NCI-H1694 treated with DMSO at 0.1 percent for 48 hours (cell line): ENCODE data around the gene CRYBA1.
"Not testable (repeated sequence)": the region's sequence is repeated elsewhere in the genome, so short reads cannot be mapped to it uniquely, and the experiment has no call there.

Source experiments
- DNase-seq: peaks from one replicate; lab custom pipeline; 2025; lab: John Stamatoyannopoulos, UW

Gene CRYBA1, protein sequence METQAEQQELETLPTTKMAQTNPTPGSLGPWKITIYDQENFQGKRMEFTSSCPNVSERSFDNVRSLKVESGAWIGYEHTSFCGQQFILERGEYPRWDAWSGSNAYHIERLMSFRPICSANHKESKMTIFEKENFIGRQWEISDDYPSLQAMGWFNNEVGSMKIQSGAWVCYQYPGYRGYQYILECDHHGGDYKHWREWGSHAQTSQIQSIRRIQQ

DNA sequence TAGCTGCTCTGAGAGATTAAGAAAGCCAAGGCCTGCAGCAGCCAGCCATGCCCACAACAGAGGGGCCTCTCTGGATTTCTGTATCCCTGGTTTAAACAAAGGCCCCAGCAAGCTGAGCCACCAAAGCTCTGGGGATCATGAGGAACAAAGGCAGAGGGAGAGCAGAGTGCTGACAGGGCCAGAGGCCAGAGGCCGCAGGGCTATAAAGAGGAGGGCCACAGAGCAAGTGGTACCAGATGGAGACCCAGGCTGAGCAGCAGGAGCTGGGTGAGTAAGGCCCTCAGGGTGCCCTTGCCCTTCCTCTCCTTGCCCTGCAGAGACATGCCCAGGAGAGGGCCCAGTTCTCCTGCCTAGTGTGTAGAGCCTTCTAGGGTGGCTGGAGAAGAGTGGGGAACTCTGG is at the start of gene CRYBA1:
CRYBA1 (plus strand) TSS at position 232 of the 400 bp plus-strand sequence; CDS start at position 237, 5 bp downstream.
- no peak for DNase-seq

DNA sequence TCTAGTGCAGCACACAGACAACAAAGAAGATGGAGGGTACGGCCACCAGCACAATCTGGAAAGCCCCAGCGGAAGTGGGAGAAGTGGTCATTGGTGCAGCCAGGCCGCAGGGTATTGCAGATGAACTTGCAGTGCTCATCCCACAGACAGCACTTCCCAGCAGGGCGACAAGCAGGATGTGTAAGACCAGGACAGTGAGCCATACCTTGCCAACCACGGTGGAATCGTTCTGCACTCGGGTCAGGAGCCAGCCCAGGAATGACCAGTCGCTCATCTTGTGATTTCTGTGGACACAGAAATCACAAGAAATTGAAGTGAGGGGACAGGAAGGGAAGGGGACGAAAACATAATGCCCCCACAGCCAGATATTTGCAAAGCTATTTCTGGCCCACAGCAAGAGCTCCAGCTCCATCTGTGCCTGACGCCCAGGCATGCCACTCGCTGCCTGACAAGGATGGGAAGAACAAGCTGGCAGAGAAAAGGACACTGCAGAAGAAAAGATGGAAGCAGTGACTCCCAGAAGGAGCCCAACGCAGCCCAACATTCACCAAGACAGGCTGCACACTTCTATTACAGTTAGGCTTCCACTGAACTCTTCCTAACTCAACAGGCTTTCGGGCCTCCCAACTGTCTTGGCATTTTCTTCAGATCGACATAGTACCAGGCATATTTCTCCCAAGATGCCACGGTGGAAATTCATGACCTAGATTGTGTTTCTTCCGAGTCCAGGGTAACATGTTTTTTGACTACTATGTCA is 49.0 kb upstream of the CRYBA1 start:
- no peak for DNase-seq

DNA sequence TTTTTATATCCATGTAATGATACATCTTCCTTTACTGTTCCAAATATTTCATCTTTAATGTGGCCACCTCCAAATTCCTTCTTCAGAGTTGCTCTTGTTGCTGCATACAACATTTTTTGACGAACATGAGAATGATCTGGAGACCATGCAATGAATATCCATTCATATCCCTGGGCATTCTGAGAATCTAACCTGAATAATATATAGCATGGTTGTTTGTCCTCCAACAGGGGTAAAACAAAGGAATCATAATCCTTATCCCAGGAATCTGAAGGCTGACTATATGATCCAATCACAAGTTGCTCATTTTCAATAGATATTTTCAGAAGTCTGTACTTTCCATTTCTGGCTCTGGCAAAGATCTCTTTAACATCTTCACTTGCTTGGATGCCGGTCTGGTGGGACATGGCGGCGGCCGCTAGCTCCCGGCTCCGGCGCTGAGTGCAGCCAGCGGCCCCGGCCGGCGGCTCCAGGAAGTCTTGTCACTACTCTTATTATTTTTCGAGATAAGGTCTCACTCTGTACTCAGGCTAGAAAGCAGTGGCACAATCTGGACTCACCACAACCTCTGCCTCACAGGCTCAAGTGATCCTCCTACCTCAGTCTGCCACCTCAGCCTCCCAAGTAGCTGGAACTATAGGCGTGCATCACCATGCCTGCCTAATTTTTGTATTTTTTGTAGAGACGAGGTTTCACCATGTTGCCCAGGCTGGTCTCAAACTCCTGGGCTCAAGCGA is 42.4 kb upstream of the CRYBA1 start:
- DNase-seq, result not testable (repeated sequence)

DNA sequence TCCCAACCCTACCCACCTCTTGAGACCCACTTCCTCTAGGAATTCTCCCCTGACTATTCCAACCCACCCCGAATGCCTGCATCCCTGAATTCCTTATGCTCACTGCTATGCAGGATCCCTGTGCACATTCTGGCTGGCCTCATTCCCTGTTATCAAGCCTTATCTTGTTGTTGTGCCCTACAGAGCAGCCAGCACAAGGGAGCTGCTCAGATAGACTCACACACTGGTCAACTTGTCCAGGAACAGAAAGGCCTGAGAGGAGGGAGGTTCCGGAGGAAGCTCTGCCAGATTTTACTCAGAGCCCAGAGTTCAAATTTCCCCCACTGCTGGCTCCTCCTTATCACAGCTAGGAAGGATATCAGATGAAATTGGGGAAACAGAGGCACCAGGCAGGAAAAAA is 41.6 kb upstream of the CRYBA1 start:
- no peak for DNase-seq

DNA sequence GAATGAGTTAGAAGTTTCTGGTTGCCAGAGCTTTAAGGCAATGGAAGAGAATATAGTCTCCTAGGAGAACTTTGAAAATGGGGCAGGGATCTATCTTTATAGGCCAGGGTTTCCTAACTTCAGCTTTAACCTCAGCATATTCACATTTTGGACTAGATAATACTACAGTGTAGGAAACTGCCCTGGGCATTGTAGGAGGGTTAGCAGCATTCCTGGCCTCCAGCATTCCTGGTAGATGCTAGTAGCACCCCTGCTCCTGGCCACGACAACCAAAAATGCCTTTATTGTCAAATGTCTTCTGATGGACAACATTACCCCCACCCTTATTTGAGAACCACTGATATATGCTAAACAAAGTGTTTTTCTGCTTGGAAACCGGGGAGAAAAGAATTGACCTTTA is 38.7 kb upstream of the CRYBA1 start:
- no peak for DNase-seq

DNA sequence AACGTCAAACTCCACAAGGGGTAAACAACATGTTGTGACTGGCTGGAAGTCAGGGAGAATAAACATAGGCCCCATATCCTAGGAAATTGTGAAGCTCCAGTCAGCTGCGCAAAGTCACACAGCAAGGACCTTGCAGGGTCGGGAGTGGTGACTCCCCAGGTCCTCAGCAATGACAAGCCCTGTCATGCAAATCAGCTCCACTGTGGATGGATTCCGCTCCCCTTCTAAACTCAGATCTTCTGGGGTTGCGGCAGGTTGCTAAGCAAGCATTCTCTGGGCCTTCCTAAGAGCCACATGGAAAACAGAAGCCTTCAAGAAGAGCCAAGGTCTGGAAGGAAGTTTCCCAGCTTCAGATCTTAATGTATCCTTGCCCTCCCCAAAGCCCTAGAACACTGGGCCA is 37.6 kb upstream of the CRYBA1 start:
- DNase-seq, result no peak

DNA sequence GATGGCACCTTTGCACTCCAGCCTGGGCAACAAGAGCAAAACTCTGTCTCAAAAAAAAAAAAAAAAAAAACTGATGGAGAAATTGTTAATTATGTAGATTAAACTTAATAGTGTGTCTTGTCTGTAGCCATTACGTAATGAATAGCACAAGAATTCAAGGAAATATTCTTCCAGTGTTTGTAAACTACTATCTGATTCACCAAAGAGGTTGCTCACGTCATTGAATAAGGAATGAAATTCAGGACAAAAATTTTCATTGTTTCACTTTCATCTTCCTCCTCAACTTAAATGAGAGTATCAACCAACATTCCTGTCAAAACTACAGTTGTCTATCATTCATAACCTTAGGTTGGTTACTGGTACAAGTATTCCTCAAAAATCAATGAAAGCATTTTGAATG is 35.8 kb upstream of the CRYBA1 start:
- DNase-seq, result no peak

DNA sequence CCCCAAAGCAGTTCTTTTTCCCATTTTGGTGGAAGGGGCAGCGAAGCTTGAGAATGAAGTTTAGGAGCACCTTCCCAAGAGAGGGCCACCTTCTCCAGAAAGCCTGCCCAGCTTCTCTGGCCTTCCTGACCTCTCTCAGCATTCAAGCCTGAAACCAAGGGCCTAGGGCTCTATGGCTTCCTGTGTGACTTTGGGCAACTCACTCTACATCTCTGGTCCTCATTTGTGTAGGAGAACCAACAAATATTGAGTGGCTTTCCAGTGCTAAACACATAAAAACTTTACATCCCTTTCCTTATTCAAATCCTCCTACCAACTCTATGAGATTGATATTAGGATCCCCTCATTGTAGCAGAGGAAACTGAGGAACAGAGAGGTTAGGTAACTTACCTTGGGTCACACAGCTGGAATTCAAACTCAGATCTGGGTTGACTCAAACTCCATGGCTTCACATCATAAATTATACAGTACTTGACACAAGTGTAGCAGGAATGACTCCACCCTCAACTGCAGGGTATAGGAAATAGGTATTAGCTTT is 34.5 kb upstream of the CRYBA1 start:
- no peak for DNase-seq

DNA sequence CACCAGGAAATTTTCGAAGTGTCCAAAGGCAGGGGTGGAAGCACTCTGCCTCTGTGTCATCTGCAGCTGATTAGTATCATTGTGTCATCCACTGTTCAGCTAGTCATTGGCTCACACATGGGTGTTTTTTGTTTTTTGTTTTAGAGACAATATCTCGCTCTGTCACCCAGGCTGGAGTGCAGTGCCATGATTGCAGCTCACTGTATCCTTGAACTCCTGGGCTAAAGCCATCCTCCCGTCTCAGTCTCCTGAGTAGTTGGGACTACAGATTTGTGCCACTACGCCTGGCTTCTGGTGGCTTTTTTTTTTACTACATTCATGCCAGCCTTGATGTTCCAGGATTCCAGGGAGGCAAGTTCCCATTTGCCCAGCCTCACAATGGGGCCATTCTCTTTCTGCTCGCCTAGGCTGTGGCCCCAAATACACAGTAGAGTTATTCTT is 34.0 kb upstream of the CRYBA1 start:
- no peak for DNase-seq

DNA sequence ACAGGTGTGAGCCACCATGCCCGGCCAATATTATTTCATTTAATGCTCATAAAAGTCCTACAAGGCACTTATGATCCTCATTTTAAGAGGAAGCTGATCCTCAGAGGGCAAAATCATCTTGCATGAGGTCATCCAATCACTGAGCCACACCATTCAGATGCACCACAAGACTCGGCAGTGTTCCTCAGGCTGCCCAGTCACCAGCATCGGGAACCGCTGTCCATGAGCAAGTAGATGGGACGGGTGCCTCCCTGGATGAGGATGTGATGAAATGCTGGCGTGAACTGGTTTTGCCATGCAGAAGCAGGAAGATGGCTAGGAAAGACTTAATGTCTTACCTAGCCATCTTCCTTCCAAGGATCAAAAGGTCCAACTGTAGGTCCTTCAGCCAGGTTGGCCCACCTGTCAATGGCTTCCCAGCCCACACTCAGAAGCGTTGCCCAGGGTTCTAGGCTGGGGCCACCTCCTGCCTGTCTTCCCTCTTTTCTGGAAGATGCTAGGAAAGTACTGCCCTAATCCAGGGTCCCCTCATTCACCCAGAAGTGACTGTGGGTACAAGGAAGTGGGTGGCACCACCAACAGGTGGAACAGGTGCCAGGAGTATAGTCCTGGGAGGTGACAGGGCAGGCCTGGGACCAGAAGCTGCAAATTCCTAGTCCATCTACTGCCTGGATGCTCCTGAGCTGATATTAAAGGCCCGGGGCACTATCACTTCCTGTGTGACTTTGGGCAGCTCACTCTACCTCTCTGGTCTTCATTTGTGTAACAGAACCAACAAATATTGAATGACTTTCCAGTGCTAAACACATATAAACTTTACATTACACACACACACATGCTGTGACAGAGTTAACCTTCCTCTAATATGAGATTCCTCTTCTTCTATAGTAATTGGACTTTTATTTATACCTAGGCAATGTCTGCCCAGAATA is 32.2 kb upstream of the CRYBA1 start:
- DNase-seq, result no peak

DNA sequence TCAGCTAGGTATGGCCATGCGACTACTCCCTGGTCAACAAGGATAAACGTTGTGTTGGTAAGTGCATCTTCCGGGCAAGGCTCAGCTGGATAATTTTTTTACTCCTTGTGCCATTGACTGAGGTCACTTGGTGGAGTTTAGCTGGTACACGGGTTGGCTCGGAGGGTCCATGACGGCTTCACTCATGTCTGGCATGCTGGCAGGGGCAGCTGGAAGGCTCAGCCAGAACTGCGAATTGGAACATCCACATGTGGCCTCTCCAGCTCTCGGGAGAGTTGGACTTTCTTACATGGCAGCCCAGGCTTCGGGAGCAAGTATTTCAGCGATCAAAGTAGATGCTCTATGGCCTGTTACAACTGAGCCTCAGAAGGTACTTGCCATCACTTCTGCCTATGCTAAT is 31.5 kb upstream of the CRYBA1 start:
- no peak for DNase-seq

DNA sequence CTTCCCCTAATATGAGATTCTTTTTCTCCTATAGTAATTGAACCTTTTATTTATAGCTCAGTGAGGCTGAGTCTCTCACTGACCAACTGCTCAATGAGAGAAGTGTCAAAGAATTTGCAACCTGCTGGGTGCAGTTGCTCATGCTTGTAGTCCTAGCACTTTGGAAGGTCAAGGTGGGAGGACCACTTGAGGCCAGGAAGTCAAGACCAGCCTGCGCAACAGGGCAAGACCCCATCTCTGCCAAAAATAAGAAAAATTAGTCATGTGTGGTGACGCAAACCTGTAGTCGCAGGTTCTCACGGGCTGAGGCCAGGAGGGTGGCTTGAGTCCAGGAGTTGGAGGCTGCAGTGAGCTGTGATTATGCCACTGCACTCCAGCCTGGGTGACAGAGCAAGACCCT is 30.9 kb upstream of the CRYBA1 start:
- no peak for DNase-seq

DNA sequence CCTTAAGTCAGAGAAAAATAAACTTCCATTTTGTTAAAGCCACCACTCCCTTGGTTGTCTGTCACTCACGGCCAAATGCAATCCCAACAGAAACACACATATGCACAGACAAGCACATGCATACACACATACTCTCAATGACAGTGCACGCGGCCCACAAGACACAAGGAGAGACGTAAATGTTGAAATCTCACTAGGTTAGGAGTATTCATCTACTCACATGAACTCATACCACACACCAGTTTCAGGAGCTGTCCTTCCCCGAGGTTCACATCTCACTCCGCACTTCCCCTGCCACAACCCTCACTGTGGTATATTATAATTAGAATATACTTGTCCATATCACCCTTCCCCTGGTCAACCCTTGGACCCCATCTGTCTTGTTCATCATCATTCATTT is 30.5 kb upstream of the CRYBA1 start:
- no peak for DNase-seq

DNA sequence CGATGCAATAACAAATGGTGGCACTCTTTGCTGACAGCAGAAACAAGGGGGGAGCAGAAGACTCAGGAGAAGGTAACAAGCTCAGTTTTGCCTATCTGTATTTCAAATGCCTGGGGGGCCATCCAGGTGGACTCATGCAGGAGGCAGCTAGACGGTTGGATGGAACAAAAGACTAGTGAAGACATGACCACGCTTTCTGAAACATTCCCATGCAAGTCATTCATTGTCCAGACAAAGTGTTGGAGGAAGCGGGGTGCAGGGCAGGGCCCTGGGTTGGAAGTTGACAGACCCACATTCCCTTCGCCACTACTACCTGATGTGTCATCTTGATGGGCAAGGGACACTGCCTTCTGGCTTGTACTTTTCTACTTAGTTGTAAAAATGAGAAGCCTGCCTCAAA is 29.8 kb upstream of the CRYBA1 start:
- DNase-seq, result no peak

DNA sequence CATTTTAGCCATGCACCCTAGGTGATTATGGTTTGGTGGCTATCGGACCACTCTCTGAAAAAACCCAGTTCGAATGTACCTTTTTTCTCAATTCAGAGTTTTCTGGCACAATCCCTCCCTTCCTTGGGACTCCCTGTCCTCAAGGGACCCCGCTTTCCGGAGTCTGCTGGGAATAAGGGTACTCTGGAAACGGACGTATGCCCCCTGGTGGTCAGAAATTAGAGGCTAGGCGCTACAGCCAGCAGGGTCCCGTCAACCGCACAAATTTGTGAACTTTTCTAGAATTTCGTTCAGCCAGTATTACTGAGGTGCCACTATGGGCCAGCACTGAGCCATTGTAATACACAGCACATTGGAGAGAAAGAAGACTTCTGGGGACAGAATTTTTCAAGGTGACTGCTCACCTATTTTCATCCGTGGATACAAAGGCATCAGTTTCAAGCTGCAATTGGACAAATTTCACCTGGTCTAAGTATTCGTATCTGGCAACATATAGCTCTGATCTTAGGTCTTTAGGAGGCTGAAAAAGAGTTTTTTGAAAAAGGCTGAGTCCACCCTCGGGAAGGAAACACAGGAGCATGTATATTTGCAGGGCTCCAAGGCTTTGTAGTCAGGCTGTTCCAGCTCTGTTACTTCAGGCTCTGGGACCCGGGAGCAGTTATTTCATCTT is 27.1 kb upstream of the CRYBA1 start:
- peak; percentile 82 for DNase-seq

DNA sequence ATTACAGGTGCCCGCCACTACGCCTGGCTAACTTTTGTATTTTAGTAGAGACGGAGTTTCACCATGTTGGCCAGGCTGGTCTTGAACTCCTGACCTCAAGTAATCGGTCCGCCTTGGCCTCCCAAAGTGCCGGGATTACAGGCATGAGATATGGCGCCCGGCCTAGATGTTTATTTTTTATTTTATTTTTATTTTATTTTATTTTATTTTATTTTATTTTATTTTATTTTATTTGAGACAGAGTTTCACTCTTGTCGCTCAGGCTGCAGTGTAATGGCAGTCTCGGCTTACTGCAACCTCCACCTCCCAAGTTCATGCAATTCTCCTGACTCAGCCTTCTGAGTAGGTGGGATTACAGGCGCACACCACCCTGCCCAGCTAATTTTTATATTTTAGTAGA is 25.3 kb upstream of the CRYBA1 start:
- not testable (repeated sequence) for DNase-seq

DNA sequence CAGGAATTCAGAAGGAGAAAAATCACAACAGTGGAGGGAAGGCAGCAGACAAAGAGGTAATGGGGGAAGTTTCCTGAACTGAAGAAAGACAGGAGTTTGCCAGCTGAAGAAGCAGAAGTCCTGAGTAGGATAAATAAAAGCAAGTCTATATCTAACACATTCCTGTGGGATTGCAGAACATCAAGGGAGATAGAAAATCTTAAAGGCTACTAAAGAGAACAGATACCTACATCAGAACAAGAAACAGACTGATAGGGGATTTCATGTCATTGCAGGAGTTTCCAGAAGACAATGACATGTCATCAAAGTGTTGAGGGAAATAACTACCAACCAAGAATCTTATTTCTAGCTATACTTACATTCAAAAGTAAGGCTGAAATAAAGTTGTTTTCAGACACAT is 21.3 kb upstream of the CRYBA1 start:
- DNase-seq, result no peak

DNA sequence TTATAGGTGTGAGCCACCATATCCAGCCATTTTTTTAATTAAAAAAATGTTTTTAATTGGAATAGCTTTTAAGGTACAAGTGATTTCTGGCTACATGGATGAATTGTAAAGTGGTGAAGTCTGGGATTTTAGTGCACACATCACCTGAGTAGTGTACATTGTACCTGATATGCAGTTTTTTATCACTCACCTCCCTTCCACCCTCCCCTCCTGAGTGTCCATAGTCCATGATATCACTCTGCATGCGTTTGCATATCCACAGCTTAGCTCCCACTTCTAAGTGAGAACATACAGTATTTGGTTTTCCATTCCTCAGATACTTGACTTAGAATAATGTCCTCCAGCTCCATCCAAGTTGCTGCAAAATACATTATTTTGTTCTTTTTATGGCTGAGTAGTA is 13.4 kb upstream of the CRYBA1 start:
- no peak for DNase-seq

DNA sequence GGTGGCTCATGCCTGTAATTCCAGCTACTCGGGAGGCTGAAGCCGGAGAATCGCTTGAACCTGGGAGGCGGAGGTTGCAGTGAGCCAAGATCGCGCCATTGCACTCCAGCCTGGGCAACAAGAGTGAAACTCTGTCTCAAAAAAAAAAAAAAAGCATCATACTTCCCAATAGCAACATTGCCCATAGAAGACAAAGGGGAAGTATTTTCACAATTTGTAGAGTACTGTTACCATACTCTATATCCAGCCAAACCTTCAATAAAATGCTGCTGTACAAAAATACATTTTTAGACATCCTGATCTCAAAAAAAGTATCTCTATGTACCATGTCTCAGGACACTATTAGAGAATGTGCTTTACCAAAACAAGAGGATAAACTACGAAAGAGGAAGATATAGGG is 11.7 kb upstream of the CRYBA1 start:
- DNase-seq, result not testable (repeated sequence)

DNA sequence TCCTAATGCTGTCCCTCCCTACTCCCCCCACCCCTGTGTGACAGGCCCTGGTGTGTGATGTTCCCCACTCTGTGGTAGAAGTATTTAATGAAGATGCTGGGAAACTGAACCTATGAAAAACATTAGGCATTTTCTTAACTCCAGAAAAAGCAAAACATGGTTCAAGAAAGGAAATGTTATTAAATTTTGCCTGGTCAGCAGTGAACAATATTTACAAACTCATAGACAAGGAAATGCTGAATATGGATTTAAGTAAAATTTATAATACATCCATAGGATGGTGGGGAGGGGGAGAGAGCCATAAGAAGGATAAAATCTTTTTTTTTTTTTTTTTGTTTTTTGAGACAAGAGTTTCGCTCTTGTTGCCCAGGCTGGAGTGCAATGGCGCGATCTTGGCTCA is 10.8 kb upstream of the CRYBA1 start:
- no peak for DNase-seq

DNA sequence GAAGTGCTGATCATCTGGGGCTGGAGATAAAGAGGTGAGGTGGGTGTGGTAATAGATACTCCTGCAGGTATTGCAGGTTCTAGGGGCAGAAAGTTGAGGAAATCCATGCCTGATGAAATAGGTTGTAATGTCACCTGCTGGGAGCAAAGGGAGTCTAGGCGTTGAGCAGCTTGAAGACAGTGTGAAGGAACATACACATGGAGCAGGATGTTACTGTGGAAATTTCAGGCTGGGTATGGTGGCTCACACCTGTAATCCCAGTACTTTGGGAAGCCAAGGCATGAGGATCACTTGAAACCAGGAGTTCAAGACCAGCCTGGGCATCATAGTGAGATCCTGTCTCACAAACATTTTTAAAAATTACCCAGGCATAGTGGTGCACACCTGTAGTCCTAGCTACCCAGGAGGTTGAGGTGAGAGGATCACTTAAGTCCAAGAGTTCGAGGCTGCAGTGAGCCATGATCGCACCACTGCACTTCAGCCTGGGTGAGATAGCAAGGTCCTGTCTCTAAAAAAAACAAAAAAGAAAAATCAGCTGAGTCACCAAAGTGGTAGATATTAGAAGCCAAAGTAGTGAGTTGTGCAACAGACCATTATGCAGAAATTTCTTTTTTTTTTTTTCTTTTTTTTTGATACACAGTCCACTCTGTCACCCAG is 9.1 kb upstream of the CRYBA1 start:
- no peak for DNase-seq
